ENCODE results near the gene BTBD3.

Gene BTBD3

GRCh38 chr20:11966186-11966585 is 48.5 kb downstream of the BTBD3 start:
- DNase-seq (ENCODE audit: low read depth), result no peak

- no peak for DNase-seq (ENCODE audit: low read depth)
These were observed 52.6 kb downstream of the BTBD3 start for GRCh38 chr20:11970243-11970836.

GRCh38 chr20:11972478-11972877 is 54.8 kb downstream of the BTBD3 start:
- no peak for DNase-seq (ENCODE audit: low read depth)
